ENCODE data around the gene PRCP.
A peak's percentile ranks its signal among the peaks of the same experiment; 100 is the strongest.
"Not testable (repeated sequence)": the region's sequence is repeated elsewhere in the genome, so short reads cannot be mapped to it uniquely, and the experiment has no call there.

PRCP gene

DNA sequence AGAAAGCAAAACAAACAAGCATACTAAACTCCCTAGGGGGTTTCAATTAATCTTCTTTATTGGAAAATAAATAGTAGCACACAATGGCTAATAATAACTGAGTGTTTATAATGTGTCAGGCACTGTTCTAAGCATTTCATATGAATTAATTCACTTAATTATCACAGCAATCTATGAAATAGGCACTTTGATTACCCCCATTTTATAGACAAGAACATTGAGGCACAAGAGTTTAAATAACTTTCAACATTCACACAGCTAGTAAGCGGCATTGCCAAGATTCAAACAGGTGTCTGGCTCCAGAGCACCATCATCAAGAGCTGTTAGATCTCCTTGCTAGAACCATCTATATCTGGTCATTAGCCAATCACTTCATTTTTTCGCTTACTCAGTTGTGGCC, 43.1 kb downstream of the PRCP start:
- Mint-ChIP-seq H3K4me1 (ENCODE audit: low read depth) (peaks cover 15% of the 10 kb centered on the region), H3K27me3 (no peaks in the 10 kb centered on the region), H3K9me3 (peaks cover 8% of the 10 kb centered on the region), H3K36me3 (ENCODE audit: low read depth) (peaks cover 32% of the 10 kb centered on the region), H3K4me3 (no peak overlapping the region), H3K27ac (no peak overlapping the region)
- intact Hi-C loops (cut with micrococcal nuclease) = no loop called here

DNA sequence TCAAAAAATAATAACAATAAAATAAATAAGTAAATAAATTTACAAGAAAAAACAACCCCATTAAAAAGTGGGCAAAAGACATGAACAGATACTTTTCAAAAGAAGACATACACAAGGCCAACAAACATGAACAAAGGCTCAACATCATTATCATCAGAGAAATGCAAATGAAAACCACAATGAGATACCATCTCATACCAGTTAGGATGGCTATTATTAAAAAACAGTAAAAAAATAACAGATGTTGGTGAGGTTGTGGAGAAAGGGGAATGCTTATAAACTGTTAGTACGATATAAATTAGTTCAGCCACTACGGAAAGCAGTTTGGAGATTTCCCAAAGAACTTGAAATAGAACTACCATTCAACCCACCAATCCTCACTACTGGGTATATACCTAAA, 44.6 kb downstream of the PRCP start:
- no peaks in the 10 kb centered on the region for H3K27me3 Mint-ChIP-seq
- H3K4me1 Mint-ChIP-seq (ENCODE audit: low read depth) = peaks cover 15% of the 10 kb centered on the region
- H3K27ac Mint-ChIP-seq = no peak overlapping the region
- H3K4me3 Mint-ChIP-seq = no peak overlapping the region
- peaks cover 46% of the 10 kb centered on the region for H3K36me3 Mint-ChIP-seq (ENCODE audit: low read depth)
- intact Hi-C loops (cut with micrococcal nuclease) = no loop called here
- H3K9me3 Mint-ChIP-seq = peaks cover 8% of the 10 kb centered on the region

DNA sequence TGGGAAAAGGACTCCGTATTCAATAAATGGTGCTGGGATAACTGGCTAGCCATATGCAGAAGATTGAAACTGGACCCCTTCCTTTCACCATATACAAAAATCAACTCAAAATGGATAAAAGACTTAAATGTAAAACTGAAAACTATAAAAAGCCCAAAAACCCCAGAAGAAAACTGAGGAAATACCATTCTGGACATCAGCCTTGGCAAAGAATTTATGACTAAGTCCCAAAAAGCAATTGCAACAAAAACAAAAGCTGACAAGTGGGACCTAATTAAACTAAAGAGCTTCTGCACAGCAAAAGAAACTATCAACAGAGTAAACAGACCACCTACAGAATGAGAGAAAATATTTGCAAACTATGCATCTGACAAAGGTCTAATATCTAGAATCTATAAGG, 45.3 kb downstream of the PRCP start:
- intact Hi-C loops (cut with micrococcal nuclease); H3K27me3 Mint-ChIP-seq; H3K4me3 Mint-ChIP-seq; H3K27ac Mint-ChIP-seq; H3K9me3 Mint-ChIP-seq: not testable (repeated sequence)
- peaks cover 53% of the 10 kb centered on the region for H3K36me3 Mint-ChIP-seq (ENCODE audit: low read depth)
- peaks cover 15% of the 10 kb centered on the region for H3K4me1 Mint-ChIP-seq (ENCODE audit: low read depth)

DNA sequence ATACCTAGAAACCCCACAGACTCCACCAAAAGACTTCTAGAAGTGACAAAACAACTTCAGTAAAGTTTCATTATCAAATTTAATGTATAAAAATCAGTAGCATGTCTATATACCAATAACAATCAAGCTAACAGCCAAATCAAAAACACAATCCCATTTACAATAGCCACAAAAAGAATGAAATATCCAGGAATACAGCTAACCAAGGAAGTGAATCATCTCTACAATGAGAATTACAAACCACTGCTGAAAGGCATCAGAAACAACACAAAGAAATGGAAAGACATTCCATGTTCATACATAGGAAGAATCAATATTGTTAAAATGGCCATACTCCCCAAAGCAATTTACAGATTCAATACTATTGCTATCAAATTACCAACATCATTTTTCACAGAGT, 46.0 kb downstream of the PRCP start:
- H3K27ac Mint-ChIP-seq = no peak overlapping the region
- H3K4me1 Mint-ChIP-seq (ENCODE audit: low read depth) = peaks cover 15% of the 10 kb centered on the region
- intact Hi-C loops (cut with micrococcal nuclease) = no loop called here
- H3K4me3 Mint-ChIP-seq = no peak overlapping the region
- peaks cover 8% of the 10 kb centered on the region for H3K9me3 Mint-ChIP-seq
- H3K27me3 Mint-ChIP-seq = no peaks in the 10 kb centered on the region
- peaks cover 56% of the 10 kb centered on the region for H3K36me3 Mint-ChIP-seq (ENCODE audit: low read depth)

DNA sequence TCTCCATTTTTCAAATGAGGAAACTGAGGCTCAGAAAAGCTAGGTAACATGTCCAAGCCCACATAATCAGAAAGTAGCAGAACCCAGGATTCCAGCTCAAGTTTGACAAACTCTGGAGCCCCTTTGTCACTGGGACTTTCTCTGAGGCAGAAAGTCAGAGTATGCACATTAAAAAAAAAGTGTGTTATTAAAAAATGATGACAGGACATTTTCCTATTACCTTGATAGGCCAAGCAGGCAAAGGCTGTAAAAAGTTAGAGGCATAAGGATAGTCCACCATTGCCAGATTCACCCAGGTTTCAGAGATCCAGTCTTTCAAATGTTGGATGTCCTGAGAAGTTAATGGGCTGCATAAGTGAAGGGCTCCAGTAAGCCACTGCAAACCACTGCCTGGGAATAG, 51.4 kb downstream of the PRCP start:
- H3K9me3 Mint-ChIP-seq = no peaks in the 10 kb centered on the region
- H3K4me3 Mint-ChIP-seq = no peak overlapping the region
- H3K36me3 Mint-ChIP-seq (ENCODE audit: low read depth) = peaks cover 60% of the 10 kb centered on the region
- H3K4me1 Mint-ChIP-seq (ENCODE audit: low read depth) = peaks cover 19% of the 10 kb centered on the region
- intact Hi-C loops (cut with micrococcal nuclease) = no loop called here
- H3K27me3 Mint-ChIP-seq = no peaks in the 10 kb centered on the region
- no peak overlapping the region for H3K27ac Mint-ChIP-seq

DNA sequence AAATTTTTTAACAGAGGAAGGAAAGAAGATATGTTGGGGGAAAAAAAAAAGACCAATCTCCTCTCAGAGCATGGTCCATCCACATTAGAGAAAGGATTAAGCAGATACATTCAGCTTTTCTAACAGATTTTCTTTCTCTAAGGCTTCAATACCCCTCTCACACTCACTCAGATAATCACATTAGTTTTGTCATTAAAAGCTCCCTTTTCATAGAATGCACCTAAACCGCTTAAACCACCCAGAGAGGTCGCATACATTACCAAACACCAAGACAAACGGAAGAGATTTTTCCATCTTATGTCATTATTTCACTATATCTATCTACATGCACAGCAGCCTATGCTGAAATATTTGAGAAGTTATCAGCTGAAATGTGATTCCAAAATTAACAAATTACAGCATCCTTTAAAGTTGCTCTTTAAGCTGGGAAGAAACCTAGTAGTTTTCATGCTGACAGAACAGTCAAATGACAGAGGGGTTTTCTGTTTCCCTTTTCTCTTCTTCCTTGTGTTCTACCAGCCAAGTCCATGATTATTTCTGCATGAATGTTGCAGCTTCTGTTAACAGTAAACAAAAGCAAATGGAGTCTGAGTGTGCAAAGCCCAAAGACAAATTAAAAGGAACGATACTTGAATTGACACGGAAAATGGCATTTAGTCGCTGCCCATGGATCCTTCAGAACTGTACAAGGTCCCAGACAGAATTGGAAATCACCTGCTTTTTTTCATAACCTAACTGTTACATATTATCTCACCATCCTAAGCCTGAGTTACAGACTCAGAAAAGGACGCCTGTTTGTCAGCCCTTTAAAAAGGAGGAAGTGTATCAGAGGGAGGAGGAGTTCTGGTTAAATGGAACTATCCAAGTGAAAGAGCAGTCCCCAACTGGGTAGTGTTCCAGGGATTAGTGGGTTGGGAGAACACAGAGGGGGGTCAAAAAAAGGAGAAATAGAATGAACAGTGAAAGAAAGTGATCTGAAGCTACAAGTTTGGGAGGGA, 54.6 kb downstream of the PRCP start:
- intact Hi-C loops (cut with micrococcal nuclease) = no loop called here
- peak overlapping the region; percentile 27 for H3K27ac Mint-ChIP-seq
- H3K4me3 Mint-ChIP-seq = no peak overlapping the region
- no peaks in the 10 kb centered on the region for H3K9me3 Mint-ChIP-seq
- peaks cover 14% of the 10 kb centered on the region for H3K4me1 Mint-ChIP-seq (ENCODE audit: low read depth)
- no peaks in the 10 kb centered on the region for H3K27me3 Mint-ChIP-seq
- peaks cover 78% of the 10 kb centered on the region for H3K36me3 Mint-ChIP-seq (ENCODE audit: low read depth)

DNA sequence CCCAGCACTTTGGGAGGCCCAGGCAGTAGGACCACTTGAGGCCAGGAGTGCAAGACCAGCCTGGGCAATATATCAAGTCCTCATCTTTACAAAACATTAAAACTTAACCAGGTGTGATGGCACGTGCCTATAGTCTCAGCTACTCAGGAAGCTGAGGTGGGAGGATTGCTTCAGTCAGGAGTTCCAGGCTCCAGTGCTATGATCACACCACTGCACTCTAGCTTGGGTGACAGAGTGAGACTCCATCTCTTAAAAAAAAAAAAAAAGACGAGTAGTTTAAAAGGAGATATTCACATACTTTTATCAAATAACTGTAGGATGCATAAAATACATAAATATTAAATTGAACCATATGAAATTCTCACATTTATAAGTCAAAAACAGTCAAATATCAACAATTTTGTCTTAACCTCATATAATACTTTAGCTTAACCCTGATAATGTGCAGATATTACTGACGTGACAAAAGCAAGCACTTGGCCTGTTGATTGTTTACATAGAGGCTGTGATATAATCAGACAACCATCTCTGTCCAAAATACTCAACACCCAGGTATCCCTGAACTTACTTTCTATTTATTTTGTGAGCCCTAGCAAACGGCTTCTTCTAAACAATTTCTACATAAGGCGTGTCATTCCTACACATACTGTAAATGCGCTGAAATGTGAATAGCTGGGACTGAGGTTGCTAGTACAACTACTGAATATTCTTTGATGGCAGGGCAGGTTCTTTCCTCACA, 57.0 kb downstream of the PRCP start:
- intact Hi-C loops (cut with micrococcal nuclease) = no loop called here
- no peaks in the 10 kb centered on the region for H3K27me3 Mint-ChIP-seq
- no peak overlapping the region for H3K4me3 Mint-ChIP-seq
- no peaks in the 10 kb centered on the region for H3K9me3 Mint-ChIP-seq
- peaks cover 14% of the 10 kb centered on the region for H3K4me1 Mint-ChIP-seq (ENCODE audit: low read depth)
- peaks cover 80% of the 10 kb centered on the region for H3K36me3 Mint-ChIP-seq (ENCODE audit: low read depth)
- no peak overlapping the region for H3K27ac Mint-ChIP-seq

DNA sequence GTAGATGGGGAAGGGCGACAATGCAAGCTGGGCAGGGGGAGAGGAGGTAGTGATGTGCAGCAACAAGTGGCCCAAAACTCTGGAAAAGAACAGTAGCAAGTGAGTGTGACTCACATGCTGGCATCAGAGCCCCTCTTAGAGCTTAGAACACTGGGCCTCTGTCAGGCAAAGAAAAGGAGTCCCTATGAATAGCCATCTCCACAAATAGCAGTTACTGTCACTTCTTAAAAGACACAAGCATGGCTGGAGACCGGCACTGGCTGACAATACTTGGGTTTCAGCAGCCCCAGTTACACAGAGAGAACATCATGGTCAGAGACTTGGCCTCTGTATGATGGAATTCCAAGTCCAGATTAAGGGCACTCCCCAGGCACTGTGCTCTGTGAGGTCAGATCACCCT, 58.2 kb downstream of the PRCP start:
- intact Hi-C loops (cut with micrococcal nuclease) = no loop called here
- no peaks in the 10 kb centered on the region for H3K27me3 Mint-ChIP-seq
- no peaks in the 10 kb centered on the region for H3K9me3 Mint-ChIP-seq
- no peak overlapping the region for H3K27ac Mint-ChIP-seq
- no peak overlapping the region for H3K4me3 Mint-ChIP-seq
- peaks cover 14% of the 10 kb centered on the region for H3K4me1 Mint-ChIP-seq (ENCODE audit: low read depth)
- H3K36me3 Mint-ChIP-seq (ENCODE audit: low read depth) = peaks cover 85% of the 10 kb centered on the region

DNA sequence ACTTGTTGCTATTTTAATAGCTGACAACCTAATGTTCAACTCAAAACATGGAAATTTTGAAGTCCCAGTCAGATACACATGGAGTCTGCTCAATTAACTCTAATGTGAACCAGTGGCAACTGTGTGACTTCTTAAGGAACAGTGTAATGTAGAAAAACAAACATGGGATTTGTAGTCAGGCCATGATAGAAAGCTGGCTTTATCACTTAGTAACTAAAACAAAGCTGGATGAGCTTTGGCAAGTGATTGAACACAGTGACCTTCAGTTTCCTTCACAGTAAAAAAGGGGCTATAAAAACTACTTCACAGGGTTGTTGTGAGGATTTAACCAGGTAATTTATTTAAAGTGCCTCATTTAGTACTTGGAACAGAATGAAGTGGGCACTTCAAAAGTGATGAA, 62.6 kb downstream of the PRCP start:
- Mint-ChIP-seq H3K4me3 (no peak overlapping the region), H3K36me3 (ENCODE audit: low read depth) (peaks cover 98% of the 10 kb centered on the region)

DNA sequence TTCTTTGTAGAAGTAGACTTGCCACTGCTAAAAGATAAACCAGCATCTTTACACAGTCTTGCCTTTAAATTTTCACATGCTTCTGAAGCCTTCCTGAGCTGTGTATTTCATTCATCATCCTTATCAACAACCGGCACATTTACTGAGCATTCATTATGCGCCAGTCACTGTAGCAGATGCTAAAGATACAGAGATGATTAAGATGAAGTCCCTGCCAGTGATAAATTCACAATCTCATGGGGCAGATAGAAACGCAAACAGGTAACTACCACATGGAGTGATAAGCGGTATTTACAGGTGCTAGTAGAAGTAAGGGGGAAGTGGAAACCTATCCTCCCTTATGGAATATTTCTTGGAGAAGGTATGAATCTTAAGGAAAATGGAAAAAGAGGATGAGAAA, 67.2 kb downstream of the PRCP start:
- Mint-ChIP-seq H3K4me3 (no peak overlapping the region), H3K27me3 (no peaks in the 10 kb centered on the region), H3K27ac (no peak overlapping the region), H3K36me3 (ENCODE audit: low read depth) (peaks cover 81% of the 10 kb centered on the region), H3K9me3 (no peaks in the 10 kb centered on the region), H3K4me1 (ENCODE audit: low read depth) (no peaks in the 10 kb centered on the region)
- intact Hi-C loops (cut with micrococcal nuclease) = no loop called here

More for the DNA sequence above, 62.6 kb downstream of the PRCP start:
- H3K4me1 Mint-ChIP-seq (ENCODE audit: low read depth) = no peaks in the 10 kb centered on the region
- H3K27me3 Mint-ChIP-seq = no peaks in the 10 kb centered on the region
- no peak overlapping the region for H3K27ac Mint-ChIP-seq
- intact Hi-C loops (cut with micrococcal nuclease) = no loop called here
- H3K9me3 Mint-ChIP-seq = no peaks in the 10 kb centered on the region

DNA sequence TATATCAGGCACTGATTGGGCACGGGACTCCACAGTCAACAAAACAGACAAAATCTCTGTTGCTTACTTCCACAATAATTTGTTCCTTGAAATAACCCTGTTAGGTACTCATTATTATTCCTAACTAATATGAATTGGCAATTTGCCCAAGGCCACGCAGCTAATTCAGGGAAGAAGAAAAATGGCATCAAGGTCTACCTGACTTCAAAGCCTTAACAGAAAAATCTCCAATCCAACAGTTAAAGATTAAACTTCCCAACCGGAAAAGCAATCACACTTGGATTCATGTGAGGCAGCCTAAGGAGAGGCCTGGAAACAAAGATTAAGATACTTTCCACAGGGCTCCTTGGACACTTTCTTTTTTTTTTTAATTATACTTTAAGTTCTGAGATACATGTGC, 68.9 kb downstream of the PRCP start:
- no peaks in the 10 kb centered on the region for H3K27me3 Mint-ChIP-seq
- H3K27ac Mint-ChIP-seq = no peak overlapping the region
- no peak overlapping the region for H3K4me3 Mint-ChIP-seq
- H3K9me3 Mint-ChIP-seq = no peaks in the 10 kb centered on the region
- intact Hi-C loops (cut with micrococcal nuclease) = no loop called here
- no peaks in the 10 kb centered on the region for H3K4me1 Mint-ChIP-seq (ENCODE audit: low read depth)
- H3K36me3 Mint-ChIP-seq (ENCODE audit: low read depth) = peaks cover 72% of the 10 kb centered on the region

DNA sequence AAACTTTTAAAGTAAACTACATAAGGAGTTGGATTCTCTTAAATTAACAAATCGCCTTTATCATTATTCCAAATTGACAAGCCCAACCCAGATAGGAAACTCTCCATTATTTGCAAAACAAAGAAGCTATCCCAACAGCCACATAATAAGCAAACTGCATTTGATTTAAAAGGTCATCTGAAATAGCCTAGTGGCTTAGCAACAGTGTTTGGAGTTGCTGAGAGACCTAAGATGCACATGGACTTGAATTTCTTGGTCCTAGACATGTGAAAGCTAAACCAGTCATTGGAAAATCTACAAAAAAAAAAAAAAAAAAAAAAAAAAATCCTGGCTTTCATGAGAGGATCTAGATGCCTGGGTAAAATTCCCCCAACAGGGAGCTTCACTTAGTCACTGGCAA, 69.5 kb downstream of the PRCP start:
- intact Hi-C loops (cut with micrococcal nuclease) = no loop called here
- H3K9me3 Mint-ChIP-seq = no peaks in the 10 kb centered on the region

DNA sequence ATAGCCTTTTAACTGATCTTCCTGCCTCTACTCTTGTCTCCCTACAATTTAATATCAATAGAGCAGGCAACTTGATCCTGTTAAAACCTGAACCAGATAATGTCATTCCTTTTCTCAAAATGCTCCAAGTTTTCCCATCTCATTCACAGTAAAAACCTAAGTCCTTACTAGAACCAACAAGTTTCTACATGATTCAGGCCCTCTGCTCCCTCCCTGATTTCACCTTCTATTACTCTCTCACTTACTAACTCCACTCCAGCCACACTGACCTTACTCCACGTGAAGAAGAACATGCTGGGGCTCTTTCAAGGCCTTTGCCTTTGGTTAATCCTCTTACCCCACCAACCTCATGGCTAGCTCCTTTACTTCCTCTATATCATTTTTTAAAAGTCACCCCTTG, 71.1 kb downstream of the PRCP start:
- intact Hi-C loops (cut with micrococcal nuclease) = no loop called here

More for the DNA sequence above, 69.5 kb downstream of the PRCP start:
- Mint-ChIP-seq H3K36me3 (ENCODE audit: low read depth) (peaks cover 71% of the 10 kb centered on the region), H3K27me3 (no peaks in the 10 kb centered on the region), H3K4me3 (no peak overlapping the region), H3K4me1 (ENCODE audit: low read depth) (no peaks in the 10 kb centered on the region), H3K27ac (no peak overlapping the region)

DNA sequence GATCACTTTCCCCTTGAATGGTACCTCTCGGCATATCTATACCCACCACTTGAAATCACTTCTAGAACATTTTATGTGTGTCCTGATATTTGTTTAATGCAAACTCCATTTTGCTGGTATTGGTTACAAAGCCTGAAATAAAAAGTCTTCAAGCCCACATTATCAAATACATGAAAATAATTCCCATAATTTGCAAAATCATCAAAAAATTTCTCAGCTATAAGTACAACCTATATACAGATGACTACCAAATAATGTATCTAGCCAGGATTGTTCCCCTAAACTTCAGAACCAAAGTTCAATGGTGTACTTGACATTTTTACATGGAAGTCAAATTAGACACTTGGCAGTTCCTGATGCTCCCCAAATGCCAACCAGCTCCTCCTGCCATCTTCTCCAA, 71.8 kb downstream of the PRCP start:
- Mint-ChIP-seq H3K27ac (no peak overlapping the region), H3K4me3 (no peak overlapping the region), H3K4me1 (ENCODE audit: low read depth) (no peaks in the 10 kb centered on the region), H3K27me3 (no peaks in the 10 kb centered on the region), H3K9me3 (no peaks in the 10 kb centered on the region), H3K36me3 (ENCODE audit: low read depth) (peaks cover 71% of the 10 kb centered on the region)
- intact Hi-C loops (cut with micrococcal nuclease) = no loop called here

More for the DNA sequence above, 71.1 kb downstream of the PRCP start:
- H3K9me3 Mint-ChIP-seq = no peaks in the 10 kb centered on the region
- H3K36me3 Mint-ChIP-seq (ENCODE audit: low read depth) = peaks cover 71% of the 10 kb centered on the region
- H3K27ac Mint-ChIP-seq = no peak overlapping the region
- H3K4me3 Mint-ChIP-seq = no peak overlapping the region
- H3K27me3 Mint-ChIP-seq = no peaks in the 10 kb centered on the region
- no peaks in the 10 kb centered on the region for H3K4me1 Mint-ChIP-seq (ENCODE audit: low read depth)

Measured in dendritic cell treated with granulocyte-macrophage colony-stimulating factor and Interleukin-4, amounts not matched to agents 40 ng/mL and 50 ng/mL, for 4 days (primary cell).